H1 (cell line): Measurements from ENCODE around the gene NDUFA13. TPM values are rescaled to one million over a fixed set of nuclear protein-coding genes. Genes with fewer than 3 reads are reported as not detected.
A peak's percentile ranks its signal among the peaks of the same experiment; 100 is the strongest.

Source experiments
- CTCF ChIA-PET: fragments of 300-600 bp; sonication (Branson Sonifier 250); formaldehyde crosslinking; loops from one replicate; lab custom pipeline; 2021; ENCODE audit not compliant: partially characterized antibody; lab: Charles Lee
- POLR2A ChIA-PET: fragments of 300-600 bp; sonication (Branson Sonifier 250); formaldehyde crosslinking; loops from one replicate; lab custom pipeline; 2021; ENCODE audit warnings: inconsistent platforms; ENCODE audit not compliant: partially characterized antibody; lab: Charles Lee
- DNase-seq, 2 experiments: peaks; one replicate each; pipeline versions ENCODE4 v3.0.0 to v3.0.0-alpha.2; 2010 to 2022; ENCODE audit warnings: low spot score in 2 of 2, low read depth in 1 of 2, mixed read lengths in 1 of 2
- FAIRE-seq: peaks from 2 replicates; lab custom pipeline; 2011; peaks lifted over from hg19 to GRCh38; lab: Jason Lieb, UNC
- H2AFZ ChIP-seq: 2 replicates; pipeline ENCODE4 v1.8.1; 2012; ENCODE audit warnings: low read length, inconsistent platforms
- H2AK5ac ChIP-seq: 2 replicates; pipeline ENCODE4 v1.6.1; 2013; ENCODE audit warnings: low read depth, low read length
- H2BK120ac ChIP-seq: replicated peaks from 2 replicates; pipeline ENCODE3; 2013; ENCODE audit warnings: low read depth, low read length, inconsistent platforms
- H2BK12ac ChIP-seq: 2 replicates; pipeline ENCODE4 v1.6.1; 2013; ENCODE audit warnings: low read depth, low read length
- H2BK15ac ChIP-seq: 2 replicates; pipeline ENCODE4 v1.6.1; 2013; ENCODE audit warnings: low read length
- H2BK20ac ChIP-seq: 2 replicates; pipeline ENCODE4 v1.6.1; 2013; ENCODE audit warnings: low read length
- H2BK5ac ChIP-seq: 2 replicates; pipeline ENCODE4 v1.6.1; 2013; ENCODE audit warnings: low read depth, low read length
- H3K14ac ChIP-seq: 2 replicates; pipeline ENCODE4 v1.6.1; 2013; ENCODE audit warnings: inconsistent platforms; ENCODE audit not compliant: insufficient read length
- H3K18ac ChIP-seq: 2 replicates; pipeline ENCODE4 v1.6.1; 2013; ENCODE audit warnings: low read length; ENCODE audit errors: extremely low read depth
- H3K23ac ChIP-seq: 2 replicates; pipeline ENCODE4 v1.6.1; 2013; ENCODE audit warnings: inconsistent platforms; ENCODE audit not compliant: insufficient read length
- H3K23me2 ChIP-seq: 2 replicates; pipeline ENCODE4 v1.6.1; 2013; ENCODE audit warnings: low read depth, low read length
- H3K27ac ChIP-seq: 2 replicates; pipeline ENCODE4 v1.6.1; 2011; ENCODE audit warnings: low read depth, low read length, inconsistent platforms
- H3K27me3 ChIP-seq, 4 experiments: replicated peaks in 1 of 4; 1 replicate in 1 of 4; 2 replicates in 3 of 4; pipeline versions ENCODE4 v1.6.1 to v1.8.1; 2011 to 2013; ENCODE audit warnings: low read length in 3 of 4, mild to moderate bottlenecking in 3 of 4, inconsistent platforms in 2 of 4, mixed read lengths in 2 of 4, moderate library complexity in 1 of 4; ENCODE audit not compliant: control insufficient read depth in 3 of 4, insufficient read depth in 3 of 4; ENCODE audit errors: extremely low read depth in 1 of 4
- H3K36me3 ChIP-seq, 4 experiments: 2 replicates each; pipeline versions ENCODE4 v1.6.1 to v1.8.1; 2011 to 2013; ENCODE audit warnings: mild to moderate bottlenecking in 4 of 4, low read length in 3 of 4, moderate library complexity in 2 of 4, control low read depth in 1 of 4, inconsistent platforms in 1 of 4; ENCODE audit not compliant: insufficient read depth in 4 of 4, control insufficient read depth in 2 of 4
- H3K4ac ChIP-seq: replicated peaks from 2 replicates; pipeline ENCODE3; 2013; ENCODE audit warnings: low read length, low read depth, mixed read lengths, inconsistent platforms; ENCODE audit not compliant: insufficient read length
- H3K4me1 ChIP-seq, 4 experiments: replicated peaks in 1 of 4; 1 replicate in 1 of 4; 2 replicates in 3 of 4; pipeline versions ENCODE4 v1.6.1 to v1.8.1; 2011 to 2013; ENCODE audit warnings: low read length in 3 of 4, inconsistent platforms in 2 of 4, mixed read lengths in 1 of 4; ENCODE audit not compliant: insufficient read depth in 4 of 4, control insufficient read depth in 3 of 4
- H3K4me2 ChIP-seq, 2 experiments: 2 replicates each; pipeline versions ENCODE4 v1.6.1 to v1.8.1; 2011 to 2013; ENCODE audit warnings: low read depth in 2 of 2, low read length in 2 of 2, control low read depth in 1 of 2, inconsistent platforms in 1 of 2, mild to moderate bottlenecking in 1 of 2; ENCODE audit not compliant: insufficient read depth in 1 of 2
- H3K4me3 ChIP-seq, 4 experiments: fragments of 200-600, 300-600 bp in 1 of 4; sonication (generic), shearing (Covaris generic), sonication (Bioruptor Twin) in 1 of 4; 2 replicates each; pipeline versions ENCODE4 v1.5.1 to v1.8.1; 2011 to 2016; ENCODE audit warnings: low read length in 4 of 4, low read depth in 3 of 4, control low read depth in 2 of 4, inconsistent platforms in 2 of 4, mild to moderate bottlenecking in 2 of 4, mixed read lengths in 1 of 4, moderate library complexity in 1 of 4; ENCODE audit not compliant: insufficient read depth in 2 of 4; ENCODE audit errors: extremely low read depth in 1 of 4
- H3K56ac ChIP-seq: replicated peaks from 2 replicates; pipeline ENCODE3; 2013; ENCODE audit warnings: low read depth, mild to moderate bottlenecking, mixed read lengths, low read length, inconsistent platforms; ENCODE audit not compliant: insufficient read length
- H3K79me1 ChIP-seq: 2 replicates; pipeline ENCODE4 v1.6.1; 2013; ENCODE audit warnings: low read depth, low read length, control low read depth
- H3K79me2 ChIP-seq, 2 experiments: 2 replicates each; pipeline versions ENCODE4 v1.6.1 to v1.8.1; 2012 to 2013; ENCODE audit warnings: low read length in 2 of 2, mild to moderate bottlenecking in 2 of 2, inconsistent platforms in 1 of 2; ENCODE audit not compliant: insufficient read depth in 2 of 2, control insufficient read depth in 1 of 2
- H3K9ac ChIP-seq, 4 experiments: replicated peaks in 1 of 4; 1 replicate in 1 of 4; 2 replicates in 3 of 4; pipeline versions ENCODE4 v1.6.1 to v1.8.1; 2011 to 2013; ENCODE audit warnings: low read depth in 3 of 4, low read length in 3 of 4, control low read depth in 2 of 4, mild to moderate bottlenecking in 2 of 4, moderate library complexity in 2 of 4, inconsistent platforms in 1 of 4; ENCODE audit errors: extremely low read depth in 1 of 4
- H3K9me3 ChIP-seq, 2 experiments: 2 replicates each; pipeline versions ENCODE4 v1.6.1 to v1.8.1; 2012 to 2013; ENCODE audit warnings: mild to moderate bottlenecking in 2 of 2, moderate library complexity in 2 of 2, control low read depth in 1 of 2, inconsistent platforms in 1 of 2, low read depth in 1 of 2, low read length in 1 of 2, mixed read lengths in 1 of 2; ENCODE audit not compliant: insufficient read depth in 2 of 2
- H4K20me1 ChIP-seq, 2 experiments: replicated peaks in 1 of 2; 2 replicates each; pipeline versions ENCODE3 to v1.8.1; 2011 to 2013; ENCODE audit warnings: inconsistent platforms in 2 of 2, low read length in 2 of 2, mild to moderate bottlenecking in 1 of 2; ENCODE audit not compliant: insufficient read depth in 2 of 2, control insufficient read depth in 1 of 2
- H4K5ac ChIP-seq: 2 replicates; pipeline ENCODE4 v1.6.1; 2013; ENCODE audit warnings: low read length, low read depth, mixed read lengths, inconsistent platforms; ENCODE audit not compliant: insufficient read length
- H4K8ac ChIP-seq: 2 replicates; pipeline ENCODE4 v1.8.0; 2013; ENCODE audit warnings: mild to moderate bottlenecking, moderate library complexity, low read length, inconsistent platforms; ENCODE audit not compliant: insufficient read depth; ENCODE audit errors: extremely low read depth
- H4K91ac ChIP-seq: replicated peaks from 2 replicates; pipeline ENCODE3; 2013; ENCODE audit warnings: low read length, mixed read lengths, inconsistent platforms; ENCODE audit not compliant: insufficient read length
- GTF2F1 ChIP-seq: IDR thresholded peaks from 2 replicates; pipeline ENCODE4 v1.6.1; 2012; ENCODE audit warnings: low read depth, low read length, improper control_type of control experiment, borderline replicate concordance
- POLR2AphosphoS5 ChIP-seq: IDR thresholded peaks from 2 replicates; pipeline ENCODE4 v1.6.1; 2011; ENCODE audit warnings: low read depth, low read length
- WGBS, 2 experiments: shearing (Covaris generic) in 1 of 2; methylation state at CpG; one replicate each; pipeline versions ENCODE4 v1.1.6 to v1.1.7; 2013 to 2015; ENCODE audit warnings: low lambda C conversion rate in 2 of 2, mixed read lengths in 2 of 2, inconsistent platforms in 1 of 2, low coverage in 1 of 2, missing lambda C conversion rate in 1 of 2; ENCODE audit not compliant: insufficient replicate concordance in 2 of 2, insufficient coverage in 1 of 2, insufficient read length in 1 of 2; ENCODE audit errors: extremely low coverage in 1 of 2, missing lambda C conversion rate in 1 of 2; 5-methylcytosine and 5-hydroxymethylcytosine counted together
- polyA plus RNA-seq, 7 experiments: library from polyadenylated mRNA; depleted of rRNA in 3 of 7; stranded (reverse) in 5 of 7; unstranded in 2 of 7; fragments of >200 nt in 5 of 7; fragments of 200-250 nt in 2 of 7; gene quantifications; 1 replicate in 5 of 7; 2 replicates in 1 of 7; 4 replicates in 1 of 7; pipeline versions ENCODE4 v1.2.1 to v1.2.3, GENCODE V29; 2011 to 2013; ENCODE audit warnings: missing spikeins in 2 of 7, mixed read lengths in 2 of 7
- total RNA-seq: library from RNA; stranded (reverse); fragmentation: NEBNext Ultra II Directional; extraction: Animal tissue kit (Norgen Biotek cat#: 25700); gene quantifications from 2 replicates; pipeline ENCODE4 v1.2.1, GENCODE V29; 2021

NDUFA13 gene
- total and polyA plus RNA-seq, 2 of the 8 experiments (the other 6 are each of a cell fraction or from before 2014, with no cell fraction given) = 413 to 1,105 TPM

- Histone ChIP-seq H3K4me3 (no peak overlapping the region), H3K14ac (no peak overlapping the region), H2BK5ac (no peak overlapping the region), H4K5ac (no peak overlapping the region), H2BK120ac (no peak overlapping the region), H2AFZ (no peak overlapping the region), H3K9me3 (no peaks in the 10 kb centered on the region; a peak in 1 of 4 replicates), H3K4me2 (no peak overlapping the region), H3K9ac (no peak overlapping the region; a peak in 1 of 7 replicates), H3K36me3 (no peaks in the 10 kb centered on the region; a peak in 1 of 8 replicates), H2BK20ac (no peak overlapping the region), H3K23me2 (peaks cover 6% of the 10 kb centered on the region; the same call in 1 of the 2 replicates), H3K79me1 (no peaks in the 10 kb centered on the region), H3K4me1 (peaks cover 0 to 5% (median 4%) of the 10 kb centered on the region in 4 experiments; a peak in 3 of 7 replicates), H3K27ac (no peak overlapping the region), H4K20me1 (peaks cover 6 to 12% of the 10 kb centered on the region in 2 experiments), H2AK5ac (no peak overlapping the region), H3K27me3 (peaks cover 5 to 18% (median 14%) of the 10 kb centered on the region in 4 experiments; a peak in 6 of 7 replicates), H3K4ac (no peak overlapping the region), H2BK12ac (no peak overlapping the region), H3K56ac (no peak overlapping the region), H3K18ac (no peak overlapping the region), H2BK15ac (no peak overlapping the region), H4K91ac (no peak overlapping the region), H3K23ac (no peak overlapping the region), H3K79me2 (no peaks in the 10 kb centered on the region), H4K8ac (no peak overlapping the region)
- FAIRE-seq (no peak), DNase-seq (no peak)
- POLR2A ChIA-PET = interaction anchor here (0.8 to 1.9 kb wide), 10 partner anchors 9 to 114 kb away, joined by 3 to 6 read pairs (median 4); partner anchors contain the start of genes NDUFA13 and TSSK6
- no peak for TF ChIP-seq GTF2F1
- TF ChIP-seq POLR2AphosphoS5 = peak; percentile 19; the same call in 1 of the 2 replicates
- 89% methylated on average over 27 of the region's 27 CpGs; no CpG with 5 or more reads in 1 of the 2 experiments for WGBS, 2 experiments
- CTCF ChIA-PET = interaction anchor here (0.7 to 8.2 kb wide), 7 partner anchors 10 to 109 kb away, joined by 3 to 104 read pairs (median 4); no protein-coding TSS in a partner anchor
Observed at GRCh38 chr19:19534556-19535265, 18.7 kb downstream of the NDUFA13 start.
